Panc1 (cell line): ENCODE data around the gene SMAD3.

Source experiments
- POLR2AphosphoS5 ChIP-seq: IDR thresholded peaks from 2 replicates; pipeline ENCODE4 v1.6.1; 2012; ENCODE audit warnings: mild to moderate bottlenecking, low read depth, low read length, moderate library complexity
- SIN3A ChIP-seq: IDR thresholded peaks from 2 replicates; pipeline ENCODE4 v1.6.1; 2012; ENCODE audit warnings: low read depth, mild to moderate bottlenecking, low read length, moderate library complexity, borderline replicate concordance; ENCODE audit not compliant: insufficient read depth
- TF ChIP-seq, protein P1 (sequence below): fragments of 450-650 bp; IDR thresholded peaks from 2 replicates; pipeline ENCODE4 v1.5.1; 2017; ENCODE audit warnings: mild to moderate bottlenecking
- TF ChIP-seq, protein P2 (sequence below), 2 experiments: IDR thresholded peaks; 2 replicates each; pipeline ENCODE4 v1.6.1; 2011 to 2012; ENCODE audit warnings: low read depth in 2 of 2, control low read depth in 1 of 2, low read length in 1 of 2, mild to moderate bottlenecking in 1 of 2, moderate library complexity in 1 of 2; ENCODE audit not compliant: insufficient read depth in 1 of 2

DNA sequence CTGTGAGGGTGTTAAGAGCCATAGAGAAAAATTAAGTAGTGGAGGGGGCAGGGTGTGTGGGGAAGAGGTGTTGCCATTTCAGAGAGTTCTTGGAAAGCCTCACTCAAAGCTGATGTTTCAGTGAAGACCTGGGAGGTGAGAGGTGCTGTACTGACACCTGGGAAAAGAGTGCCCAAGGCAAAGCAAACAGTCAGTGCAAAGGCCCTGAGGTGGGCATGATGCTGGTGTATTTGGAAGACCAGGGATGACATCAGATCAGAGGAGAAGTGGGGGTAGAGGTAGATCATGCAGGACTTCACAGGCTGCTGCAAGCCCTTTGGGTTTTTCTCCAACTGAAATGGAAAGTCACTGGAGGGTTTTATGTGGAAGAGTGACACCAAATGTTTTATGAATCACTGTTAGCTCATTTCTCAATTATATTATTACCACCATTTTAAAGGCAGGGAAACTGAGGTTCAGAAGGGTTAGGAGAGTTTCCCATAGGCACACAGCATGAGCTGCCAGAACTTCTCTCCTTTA is 42.8 kb upstream of the SMAD3 start:
- TF ChIP-seq POLR2AphosphoS5 (no peak), SIN3A (no peak)
- TF ChIP-seq, protein P1, sequence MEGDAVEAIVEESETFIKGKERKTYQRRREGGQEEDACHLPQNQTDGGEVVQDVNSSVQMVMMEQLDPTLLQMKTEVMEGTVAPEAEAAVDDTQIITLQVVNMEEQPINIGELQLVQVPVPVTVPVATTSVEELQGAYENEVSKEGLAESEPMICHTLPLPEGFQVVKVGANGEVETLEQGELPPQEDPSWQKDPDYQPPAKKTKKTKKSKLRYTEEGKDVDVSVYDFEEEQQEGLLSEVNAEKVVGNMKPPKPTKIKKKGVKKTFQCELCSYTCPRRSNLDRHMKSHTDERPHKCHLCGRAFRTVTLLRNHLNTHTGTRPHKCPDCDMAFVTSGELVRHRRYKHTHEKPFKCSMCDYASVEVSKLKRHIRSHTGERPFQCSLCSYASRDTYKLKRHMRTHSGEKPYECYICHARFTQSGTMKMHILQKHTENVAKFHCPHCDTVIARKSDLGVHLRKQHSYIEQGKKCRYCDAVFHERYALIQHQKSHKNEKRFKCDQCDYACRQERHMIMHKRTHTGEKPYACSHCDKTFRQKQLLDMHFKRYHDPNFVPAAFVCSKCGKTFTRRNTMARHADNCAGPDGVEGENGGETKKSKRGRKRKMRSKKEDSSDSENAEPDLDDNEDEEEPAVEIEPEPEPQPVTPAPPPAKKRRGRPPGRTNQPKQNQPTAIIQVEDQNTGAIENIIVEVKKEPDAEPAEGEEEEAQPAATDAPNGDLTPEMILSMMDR: no peak
- TF ChIP-seq, protein P2, sequence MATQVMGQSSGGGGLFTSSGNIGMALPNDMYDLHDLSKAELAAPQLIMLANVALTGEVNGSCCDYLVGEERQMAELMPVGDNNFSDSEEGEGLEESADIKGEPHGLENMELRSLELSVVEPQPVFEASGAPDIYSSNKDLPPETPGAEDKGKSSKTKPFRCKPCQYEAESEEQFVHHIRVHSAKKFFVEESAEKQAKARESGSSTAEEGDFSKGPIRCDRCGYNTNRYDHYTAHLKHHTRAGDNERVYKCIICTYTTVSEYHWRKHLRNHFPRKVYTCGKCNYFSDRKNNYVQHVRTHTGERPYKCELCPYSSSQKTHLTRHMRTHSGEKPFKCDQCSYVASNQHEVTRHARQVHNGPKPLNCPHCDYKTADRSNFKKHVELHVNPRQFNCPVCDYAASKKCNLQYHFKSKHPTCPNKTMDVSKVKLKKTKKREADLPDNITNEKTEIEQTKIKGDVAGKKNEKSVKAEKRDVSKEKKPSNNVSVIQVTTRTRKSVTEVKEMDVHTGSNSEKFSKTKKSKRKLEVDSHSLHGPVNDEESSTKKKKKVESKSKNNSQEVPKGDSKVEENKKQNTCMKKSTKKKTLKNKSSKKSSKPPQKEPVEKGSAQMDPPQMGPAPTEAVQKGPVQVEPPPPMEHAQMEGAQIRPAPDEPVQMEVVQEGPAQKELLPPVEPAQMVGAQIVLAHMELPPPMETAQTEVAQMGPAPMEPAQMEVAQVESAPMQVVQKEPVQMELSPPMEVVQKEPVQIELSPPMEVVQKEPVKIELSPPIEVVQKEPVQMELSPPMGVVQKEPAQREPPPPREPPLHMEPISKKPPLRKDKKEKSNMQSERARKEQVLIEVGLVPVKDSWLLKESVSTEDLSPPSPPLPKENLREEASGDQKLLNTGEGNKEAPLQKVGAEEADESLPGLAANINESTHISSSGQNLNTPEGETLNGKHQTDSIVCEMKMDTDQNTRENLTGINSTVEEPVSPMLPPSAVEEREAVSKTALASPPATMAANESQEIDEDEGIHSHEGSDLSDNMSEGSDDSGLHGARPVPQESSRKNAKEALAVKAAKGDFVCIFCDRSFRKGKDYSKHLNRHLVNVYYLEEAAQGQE (IDR thresholded peaks at IDR 0.05; ENCODE audit: insufficient read depth in 1 of 2, low read depth in 2 of 2, low read length in 1 of 2): no peak
